HL-60 (cell line): ENCODE results near the gene FAF1.

Source experiments
- GABPA ChIP-seq: IDR thresholded peaks from 2 replicates; pipeline ENCODE4 v1.6.1; 2012; ENCODE audit warnings: low read depth
- POLR2AphosphoS5 ChIP-seq: IDR thresholded peaks from 2 replicates; pipeline ENCODE4 v1.6.1; 2012; ENCODE audit warnings: low read depth
- SPI1 ChIP-seq: IDR thresholded peaks from 2 replicates; pipeline ENCODE4 v1.6.1; 2012; ENCODE audit warnings: low read depth, mild to moderate bottlenecking, borderline replicate concordance
- TF ChIP-seq, protein P1 (sequence below): IDR thresholded peaks from one replicate; pipeline ENCODE4 v1.5.1; 2011; ENCODE audit warnings: low read length, control low read depth, inconsistent platforms; ENCODE audit not compliant: insufficient read depth
- TF ChIP-seq, protein P2 (sequence below): IDR thresholded peaks from 2 replicates; pipeline ENCODE4 v1.6.1; 2012; ENCODE audit warnings: low read depth; ENCODE audit not compliant: insufficient replicate concordance

DNA sequence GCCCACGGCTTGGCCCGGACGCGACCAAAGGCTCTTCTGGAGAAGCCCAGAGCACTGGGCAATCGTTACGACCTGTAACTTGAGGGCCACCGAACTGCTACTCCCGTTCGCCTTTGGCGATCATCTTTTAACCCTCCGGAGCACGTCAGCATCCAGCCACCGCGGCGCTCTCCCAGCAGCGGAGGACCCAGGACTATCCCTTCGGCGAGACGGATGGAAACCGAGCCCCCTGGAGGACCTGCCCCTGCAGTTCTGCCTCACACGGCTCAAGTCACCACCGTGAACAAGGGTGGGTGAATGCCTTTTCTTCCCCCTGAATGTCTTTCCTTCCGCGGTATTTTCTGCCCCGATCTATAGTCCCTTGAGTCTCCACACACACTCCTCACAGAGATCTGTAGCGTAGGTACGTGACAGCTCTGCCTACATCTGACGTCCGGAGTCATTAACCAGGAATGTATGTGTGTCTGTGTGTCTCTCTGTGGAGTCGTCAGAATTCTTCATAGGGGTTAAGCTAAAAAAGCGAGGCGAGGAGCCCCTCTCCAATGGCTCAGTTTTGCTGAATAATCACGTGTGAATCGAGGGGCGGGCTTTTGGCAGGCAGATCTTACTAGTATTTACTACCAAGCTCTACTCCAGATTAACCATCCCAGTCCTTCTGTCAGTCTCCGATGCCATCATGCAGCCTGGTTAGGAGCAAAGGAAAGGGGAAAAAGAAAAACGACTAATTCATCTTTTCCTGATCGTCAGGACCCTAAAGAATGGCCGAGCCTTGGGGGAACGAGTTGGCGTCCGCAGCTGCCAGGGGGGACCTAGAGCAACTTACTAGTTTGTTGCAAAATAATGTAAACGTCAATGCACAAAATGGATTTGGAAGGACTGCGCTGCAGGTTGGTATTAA, 9.8 kb upstream of the FAF1 start, which contains the start of gene CDKN2C:
- TF ChIP-seq POLR2AphosphoS5 (no peak; the same call in 1 of the 2 replicates), GABPA (no peak), SPI1 (no peak)
- TF ChIP-seq, protein P1, sequence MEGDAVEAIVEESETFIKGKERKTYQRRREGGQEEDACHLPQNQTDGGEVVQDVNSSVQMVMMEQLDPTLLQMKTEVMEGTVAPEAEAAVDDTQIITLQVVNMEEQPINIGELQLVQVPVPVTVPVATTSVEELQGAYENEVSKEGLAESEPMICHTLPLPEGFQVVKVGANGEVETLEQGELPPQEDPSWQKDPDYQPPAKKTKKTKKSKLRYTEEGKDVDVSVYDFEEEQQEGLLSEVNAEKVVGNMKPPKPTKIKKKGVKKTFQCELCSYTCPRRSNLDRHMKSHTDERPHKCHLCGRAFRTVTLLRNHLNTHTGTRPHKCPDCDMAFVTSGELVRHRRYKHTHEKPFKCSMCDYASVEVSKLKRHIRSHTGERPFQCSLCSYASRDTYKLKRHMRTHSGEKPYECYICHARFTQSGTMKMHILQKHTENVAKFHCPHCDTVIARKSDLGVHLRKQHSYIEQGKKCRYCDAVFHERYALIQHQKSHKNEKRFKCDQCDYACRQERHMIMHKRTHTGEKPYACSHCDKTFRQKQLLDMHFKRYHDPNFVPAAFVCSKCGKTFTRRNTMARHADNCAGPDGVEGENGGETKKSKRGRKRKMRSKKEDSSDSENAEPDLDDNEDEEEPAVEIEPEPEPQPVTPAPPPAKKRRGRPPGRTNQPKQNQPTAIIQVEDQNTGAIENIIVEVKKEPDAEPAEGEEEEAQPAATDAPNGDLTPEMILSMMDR = no peak
- TF ChIP-seq, protein P2, sequence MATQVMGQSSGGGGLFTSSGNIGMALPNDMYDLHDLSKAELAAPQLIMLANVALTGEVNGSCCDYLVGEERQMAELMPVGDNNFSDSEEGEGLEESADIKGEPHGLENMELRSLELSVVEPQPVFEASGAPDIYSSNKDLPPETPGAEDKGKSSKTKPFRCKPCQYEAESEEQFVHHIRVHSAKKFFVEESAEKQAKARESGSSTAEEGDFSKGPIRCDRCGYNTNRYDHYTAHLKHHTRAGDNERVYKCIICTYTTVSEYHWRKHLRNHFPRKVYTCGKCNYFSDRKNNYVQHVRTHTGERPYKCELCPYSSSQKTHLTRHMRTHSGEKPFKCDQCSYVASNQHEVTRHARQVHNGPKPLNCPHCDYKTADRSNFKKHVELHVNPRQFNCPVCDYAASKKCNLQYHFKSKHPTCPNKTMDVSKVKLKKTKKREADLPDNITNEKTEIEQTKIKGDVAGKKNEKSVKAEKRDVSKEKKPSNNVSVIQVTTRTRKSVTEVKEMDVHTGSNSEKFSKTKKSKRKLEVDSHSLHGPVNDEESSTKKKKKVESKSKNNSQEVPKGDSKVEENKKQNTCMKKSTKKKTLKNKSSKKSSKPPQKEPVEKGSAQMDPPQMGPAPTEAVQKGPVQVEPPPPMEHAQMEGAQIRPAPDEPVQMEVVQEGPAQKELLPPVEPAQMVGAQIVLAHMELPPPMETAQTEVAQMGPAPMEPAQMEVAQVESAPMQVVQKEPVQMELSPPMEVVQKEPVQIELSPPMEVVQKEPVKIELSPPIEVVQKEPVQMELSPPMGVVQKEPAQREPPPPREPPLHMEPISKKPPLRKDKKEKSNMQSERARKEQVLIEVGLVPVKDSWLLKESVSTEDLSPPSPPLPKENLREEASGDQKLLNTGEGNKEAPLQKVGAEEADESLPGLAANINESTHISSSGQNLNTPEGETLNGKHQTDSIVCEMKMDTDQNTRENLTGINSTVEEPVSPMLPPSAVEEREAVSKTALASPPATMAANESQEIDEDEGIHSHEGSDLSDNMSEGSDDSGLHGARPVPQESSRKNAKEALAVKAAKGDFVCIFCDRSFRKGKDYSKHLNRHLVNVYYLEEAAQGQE = no peak
